Measurements from ENCODE around the gene ZNF808.

- peak; percentile 65; the same call in 1 of the 2 replicates for TF ChIP-seq POLR2A (IDR thresholded peaks at IDR 0.05; ENCODE audit: low read depth, low read length)
- TF ChIP-seq TAF1 (IDR thresholded peaks at IDR 0.05; ENCODE audit: borderline replicate concordance, low read depth, low read length): no peak
- TF ChIP-seq POLR2AphosphoS5 (IDR thresholded peaks at IDR 0.05; ENCODE audit: low read depth, low read length): peak; percentile 80
Observed at GRCh38 chr19:52527134-52527955, at the start of gene ZNF808.
